ENCODE results near the gene TRIML1.
A peak's percentile ranks its signal among the peaks of the same experiment; 100 is the strongest.

Gene TRIML1

GRCh38 chr4:188139141-188139540, at the start of gene TRIML1:
TRIML1 (plus strand) TSS chr4:188139441; CDS start chr4:188139559, 118 bp downstream.
- DNase-seq: no peak

- no peak for DNase-seq
These were observed 46.4 kb upstream of the TRIML1 start for GRCh38 chr4:188092824-188093223.

GRCh38 chr4:188106454-188106853, 32.8 kb upstream of the TRIML1 start:
- no peak for DNase-seq

GRCh38 chr4:188107931-188108843, 31.1 kb upstream of the TRIML1 start:
- no peak for DNase-seq

- DNase-seq: no peak
These were observed 30.0 kb upstream of the TRIML1 start, which contains the start of gene TRIML2 for GRCh38 chr4:188109157-188109755. TRIML2 (minus strand) TSS chr4:188109603; CDS start chr4:188105368, 4,235 bp downstream.

GRCh38 chr4:188110036-188110435, 29.2 kb upstream of the TRIML1 start:
- no peak for DNase-seq

GRCh38 chr4:188110741-188111471, 28.3 kb upstream of the TRIML1 start:
- no peak for DNase-seq

GRCh38 chr4:188111955-188112354, 27.3 kb upstream of the TRIML1 start:
- DNase-seq: no peak

- DNase-seq: no peak
These were observed 26.1 kb upstream of the TRIML1 start for GRCh38 chr4:188113156-188113555.

GRCh38 chr4:188117631-188118324, 21.5 kb upstream of the TRIML1 start:
- DNase-seq: no peak

- no peak for DNase-seq
These were observed 17.7 kb upstream of the TRIML1 start for GRCh38 chr4:188121530-188121929.

- DNase-seq: peak; percentile 22
These were observed 11.9 kb upstream of the TRIML1 start for GRCh38 chr4:188127214-188127874.

- no peak for DNase-seq
These were observed 8.9 kb upstream of the TRIML1 start for GRCh38 chr4:188130355-188130754.

GRCh38 chr4:188132232-188132631, 7.0 kb upstream of the TRIML1 start:
- DNase-seq: no peak

- DNase-seq: no peak
These were observed 1.0 kb upstream of the TRIML1 start for GRCh38 chr4:188138227-188138626.

GRCh38 chr4:188139671-188140070, 430 bp downstream of the TRIML1 start:
- DNase-seq: no peak

GRCh38 chr4:188143731-188144130, 4.5 kb downstream of the TRIML1 start:
- DNase-seq: no peak

- no peak for DNase-seq
These were observed 6.4 kb downstream of the TRIML1 start for GRCh38 chr4:188145601-188146000.

GRCh38 chr4:188146618-188147017, 7.4 kb downstream of the TRIML1 start:
- no peak for DNase-seq

- no peak for DNase-seq
These were observed 7.9 kb downstream of the TRIML1 start for GRCh38 chr4:188147176-188147575.

GRCh38 chr4:188147776-188148175, 8.5 kb downstream of the TRIML1 start:
- no peak for DNase-seq
